WERI-Rb-1 (cell line): ENCODE results near the gene PKDREJ.

Experiments
- DNase-seq: peaks from one replicate; pipeline ENCODE4 v3.0.0-alpha.2; 2020
- H3K27ac ChIP-seq: fragments of 250-450 bp; sonication (Bioruptor Pico); 2 replicates; pipeline ENCODE4 v1.5.1; 2020; ENCODE audit warnings: mild to moderate bottlenecking, moderate library complexity
- H3K27me3 ChIP-seq: fragments of 250-450 bp; sonication (Bioruptor Pico); 2 replicates; pipeline ENCODE4 v1.5.1; 2021; ENCODE audit warnings: mild to moderate bottlenecking, low read depth, moderate library complexity; ENCODE audit not compliant: insufficient read depth, severe bottlenecking
- H3K36me3 ChIP-seq: fragments of 250-450 bp; sonication (Bioruptor Pico); 2 replicates; pipeline ENCODE4 v1.5.1; 2020; ENCODE audit warnings: mild to moderate bottlenecking, moderate library complexity
- H3K4me3 ChIP-seq: 2 replicates; pipeline ENCODE4 v1.5.1; 2011; ENCODE audit warnings: low read depth, mild to moderate bottlenecking, control low read depth, low read length
- H3K9me3 ChIP-seq: fragments of 250-450 bp; sonication (Bioruptor Pico); 2 replicates; pipeline ENCODE4 v1.5.1; 2021; ENCODE audit warnings: mild to moderate bottlenecking, moderate library complexity; ENCODE audit not compliant: severe bottlenecking
- CTCF ChIP-seq: IDR thresholded peaks from 2 replicates; pipeline ENCODE4 v1.5.1; 2011; ENCODE audit warnings: low read depth, mild to moderate bottlenecking, control low read depth, inconsistent platforms, low read length

The PKDREJ gene

GRCh38 chr22:46290121-46290842, 27.1 kb upstream of the PKDREJ start:
- no peak overlapping the region for H3K4me3 ChIP-seq
- no peaks in the 10 kb centered on the region for H3K9me3 ChIP-seq
- H3K27ac ChIP-seq, result no peak overlapping the region
- no peaks in the 10 kb centered on the region for H3K27me3 ChIP-seq
- TF ChIP-seq CTCF, result no peak
- peaks cover 11% of the 10 kb centered on the region for H3K36me3 ChIP-seq
- no peak for DNase-seq

- H3K27me3 ChIP-seq, result no peaks in the 10 kb centered on the region
- no peak overlapping the region for H3K27ac ChIP-seq
- H3K36me3 ChIP-seq, result peaks cover 14% of the 10 kb centered on the region
- H3K4me3 ChIP-seq, result no peak overlapping the region
- H3K9me3 ChIP-seq, result no peaks in the 10 kb centered on the region
- DNase-seq, result no peak
- TF ChIP-seq CTCF, result no peak
Measured at GRCh38 chr22:46289244-46289891, 26.2 kb upstream of the PKDREJ start.

- H3K27ac ChIP-seq, result no peak overlapping the region
- no peaks in the 10 kb centered on the region for H3K9me3 ChIP-seq
- DNase-seq, result no peak
- no peaks in the 10 kb centered on the region for H3K27me3 ChIP-seq
- peaks cover 20% of the 10 kb centered on the region for H3K36me3 ChIP-seq
- TF ChIP-seq CTCF, result no peak
- H3K4me3 ChIP-seq, result no peak overlapping the region
Measured at GRCh38 chr22:46288846-46289243, 25.7 kb upstream of the PKDREJ start.

GRCh38 chr22:46287873-46288751, 25.0 kb upstream of the PKDREJ start:
- Histone ChIP-seq H3K27me3 (no peaks in the 10 kb centered on the region), H3K27ac (no peak overlapping the region), H3K36me3 (peaks cover 22% of the 10 kb centered on the region), H3K4me3 (no peak overlapping the region), H3K9me3 (no peaks in the 10 kb centered on the region)
- DNase-seq, result no peak
- TF ChIP-seq CTCF, result no peak

- TF ChIP-seq CTCF, result no peak
- no peak overlapping the region for H3K27ac ChIP-seq
- peaks cover 22% of the 10 kb centered on the region for H3K36me3 ChIP-seq
Measured at GRCh38 chr22:46286941-46287872, 24.1 kb upstream of the PKDREJ start.

More at GRCh38 chr22:46286941-46287872, 24.1 kb upstream of the PKDREJ start:
- Histone ChIP-seq H3K27me3 (no peaks in the 10 kb centered on the region), H3K9me3 (no peaks in the 10 kb centered on the region), H3K4me3 (no peak overlapping the region)
- no peak for DNase-seq
